WTC11 (cell line): ENCODE measurements around the gene GPR84. TPM values are rescaled to one million over a fixed set of nuclear protein-coding genes. Genes with fewer than 3 reads are reported as not detected.

Experiments used
- ATAC-seq: fragments of 200-7000 bp; cut with Tn5 transposase; 2 replicates; pipeline ENCODE4 v1.10.0; 2021; ENCODE audit warnings: mild to moderate bottlenecking, moderate library complexity
- CTCF ChIA-PET: fragments of 300-600 bp; sonication (Branson Sonifier 250); formaldehyde crosslinking; loops from one replicate; lab custom pipeline; 2021; ENCODE audit warnings: antibody characterized with exemption; lab: Charles Lee
- POLR2A ChIA-PET: fragments of 350-600 bp; sonication (Branson Sonifier 250); formaldehyde crosslinking; loops from one replicate; lab custom pipeline; 2021; ENCODE audit warnings: antibody characterized with exemption; lab: Charles Lee
- DNase-seq: peaks from one replicate; pipeline ENCODE4 v3.0.0; 2021; ENCODE audit warnings: low spot score
- H3K27ac Mint-ChIP-seq: 2 replicates; pipeline ENCODE4 v1.8.0; 2021; ENCODE audit warnings: mixed read lengths
- H3K27me3 Mint-ChIP-seq: 2 replicates; pipeline ENCODE4 v1.8.0; 2021; ENCODE audit warnings: low read depth, mild to moderate bottlenecking, moderate library complexity, mixed read lengths
- H3K36me3 Mint-ChIP-seq: 2 replicates; pipeline ENCODE4 v1.8.0; 2021; ENCODE audit warnings: mixed read lengths
- H3K4me1 Mint-ChIP-seq: 2 replicates; pipeline ENCODE4 v1.8.0; 2022; ENCODE audit warnings: mixed read lengths
- H3K4me3 Mint-ChIP-seq: 2 replicates; pipeline ENCODE4 v1.8.0; 2021; ENCODE audit warnings: mild to moderate bottlenecking, moderate library complexity, mixed read lengths
- H3K9me3 Mint-ChIP-seq: 2 replicates; pipeline ENCODE4 v1.8.0; 2021; ENCODE audit warnings: mixed read lengths
- AR ChIP-seq: fragments of 250-450 bp; sonication (Bioruptor Pico); IDR thresholded peaks from 2 replicates; pipeline ENCODE4 v1.9.0; 2021; ENCODE audit warnings: mild to moderate bottlenecking
- ARID4B ChIP-seq: sonication (generic); formaldehyde crosslinking; IDR thresholded peaks from 2 replicates; pipeline ENCODE4 v1.8.0; 2023; ENCODE audit warnings: missing genetic modification reagents, mild to moderate bottlenecking, borderline replicate concordance
- E2F4 ChIP-seq: sonication (generic); formaldehyde crosslinking; IDR thresholded peaks from 2 replicates; pipeline ENCODE4 v1.8.1; 2022; ENCODE audit warnings: low read depth, mild to moderate bottlenecking, moderate library complexity, missing genetic modification reagents, borderline replicate concordance
- E2F5 ChIP-seq: sonication (generic); formaldehyde crosslinking; IDR thresholded peaks from 2 replicates; pipeline ENCODE4 v1.8.1; 2022; ENCODE audit warnings: mild to moderate bottlenecking, moderate library complexity, missing genetic modification reagents
- ESRRA ChIP-seq: sonication (generic); formaldehyde crosslinking; IDR thresholded peaks from 2 replicates; pipeline ENCODE4 v1.8.1; 2022; ENCODE audit warnings: mild to moderate bottlenecking, missing genetic modification reagents, borderline replicate concordance
- FOXP1 ChIP-seq: sonication (generic); formaldehyde crosslinking; IDR thresholded peaks from 2 replicates; pipeline ENCODE4 v1.8.0; 2022; ENCODE audit warnings: missing genetic modification reagents, mild to moderate bottlenecking, moderate library complexity, borderline replicate concordance
- HMGA2 ChIP-seq: fragments of 250-450 bp; sonication (Bioruptor Pico); IDR thresholded peaks from 2 replicates; pipeline ENCODE4 v1.4.0; 2021; ENCODE audit warnings: mild to moderate bottlenecking, moderate library complexity
- IRF1 ChIP-seq: sonication (generic); formaldehyde crosslinking; IDR thresholded peaks from 2 replicates; pipeline ENCODE4 v1.8.0; 2023; ENCODE audit warnings: missing genetic modification reagents
- MXD4 ChIP-seq: fragments of 250-450 bp; sonication (Bioruptor Pico); IDR thresholded peaks from 2 replicates; pipeline ENCODE4 v1.8.0; 2021; ENCODE audit warnings: mild to moderate bottlenecking, moderate library complexity, borderline replicate concordance
- NFATC4 ChIP-seq: fragments of 250-450 bp; sonication (Bioruptor Pico); IDR thresholded peaks from 2 replicates; pipeline ENCODE4 v1.9.0; 2021; ENCODE audit warnings: mild to moderate bottlenecking
- PRDM15 ChIP-seq: sonication (generic); formaldehyde crosslinking; IDR thresholded peaks from 2 replicates; pipeline ENCODE4 v1.8.0; 2022; ENCODE audit warnings: missing genetic modification reagents
- RORB ChIP-seq: fragments of 250-450 bp; sonication (Bioruptor Pico); IDR thresholded peaks from 2 replicates; pipeline ENCODE4 v1.9.0; 2021; ENCODE audit warnings: mild to moderate bottlenecking
- SMAD4 ChIP-seq: sonication (generic); formaldehyde crosslinking; IDR thresholded peaks from 2 replicates; pipeline ENCODE4 v1.8.0; 2022; ENCODE audit warnings: mild to moderate bottlenecking, missing genetic modification reagents
- SP1 ChIP-seq: sonication (generic); formaldehyde crosslinking; conservative IDR thresholded peaks from 2 replicates; pipeline ENCODE4 v1.8.1; 2022; ENCODE audit warnings: missing genetic modification reagents
- USF1 ChIP-seq: sonication (generic); formaldehyde crosslinking; IDR thresholded peaks from 2 replicates; pipeline ENCODE4 v1.8.0; 2022; ENCODE audit warnings: mild to moderate bottlenecking, missing genetic modification reagents
- ZBTB21 ChIP-seq: sonication (generic); formaldehyde crosslinking; IDR thresholded peaks from 2 replicates; pipeline ENCODE4 v1.8.1; 2023; ENCODE audit warnings: mild to moderate bottlenecking, missing genetic modification reagents, borderline replicate concordance
- ZNF138 ChIP-seq: sonication (generic); formaldehyde crosslinking; conservative IDR thresholded peaks from 2 replicates; pipeline ENCODE4 v1.8.1; 2022; ENCODE audit warnings: mild to moderate bottlenecking, moderate library complexity, missing genetic modification reagents
- ZNF281 ChIP-seq: sonication (generic); formaldehyde crosslinking; IDR thresholded peaks from 2 replicates; pipeline ENCODE4 v1.8.0; 2023; ENCODE audit warnings: mild to moderate bottlenecking, missing genetic modification reagents
- total RNA-seq: library from RNA; stranded (reverse); gene quantifications from 3 replicates; pipeline ENCODE4 v1.2.3, GENCODE V29; 2021

Gene GPR84
- total RNA-seq, 1 experiment from 2014 or later, result 0.13 TPM

GRCh38 chr12:54390668-54391551 is 26.6 kb upstream of the GPR84 start:
- ChIA-PET CTCF (interaction anchor here (0.5 to 4.3 kb wide), 19 partner anchors 9 to 1631 kb away, joined by 3 to 50 read pairs (median 4); partner anchors contain the start of genes COPZ1 and HOXC8), POLR2A (interaction anchor here (0.6 to 1.5 kb wide), 3 partner anchors 9 to 89 kb away, joined by 4 to 10 read pairs (median 6); no protein-coding TSS in a partner anchor)
- DNase-seq (peak; percentile 85), ATAC-seq (peak; percentile 69)
- H3K9me3 Mint-ChIP-seq, result no peaks in the 10 kb centered on the region
- H3K4me1 Mint-ChIP-seq, result peaks cover 68% of the 10 kb centered on the region
- H3K27ac Mint-ChIP-seq, result no peak overlapping the region
- no peaks in the 10 kb centered on the region for H3K36me3 Mint-ChIP-seq
- peak overlapping the region; percentile 83 for H3K4me3 Mint-ChIP-seq
- H3K27me3 Mint-ChIP-seq, result peaks cover 19% of the 10 kb centered on the region
- no peak for TF ChIP-seq MXD4 (CRISPR knock-in tag)
- 0 out of 2 replicates have a peak, but pooled peaks have one; percentile 2 for TF ChIP-seq USF1
- no peak for TF ChIP-seq RORB
- 0 out of 2 replicates have a peak, but pooled peaks have one; percentile 33 for TF ChIP-seq ESRRA (CRISPR knock-in tag)
- TF ChIP-seq ZNF138, result no peak
- no peak for TF ChIP-seq AR
- no peak for TF ChIP-seq ZNF281 (CRISPR knock-in tag)
- TF ChIP-seq SMAD4 (CRISPR knock-in tag), result no peak
- no peak for TF ChIP-seq NFATC4 (CRISPR knock-in tag)
- TF ChIP-seq SP1 (CRISPR knock-in tag), result peak; percentile 71
- no peak for TF ChIP-seq E2F5 (CRISPR knock-in tag)
- no peak for TF ChIP-seq ZBTB21 (CRISPR knock-in tag)
- no peak for TF ChIP-seq ARID4B (CRISPR knock-in tag)
- no peak for TF ChIP-seq HMGA2 (CRISPR knock-in tag)
- no peak for TF ChIP-seq FOXP1
- TF ChIP-seq PRDM15 (CRISPR knock-in tag), result no peak
- TF ChIP-seq IRF1 (CRISPR knock-in tag), result no peak
- no peak for TF ChIP-seq E2F4 (CRISPR knock-in tag)
